GM21528 (cell line): ENCODE data around the gene BMP7.

ENCODE experiments used
- ATAC-seq: cut with Tn5 transposase; IDR thresholded peaks from one replicate; pipeline ENCODE4 v1.9.1; 2021; ENCODE audit warnings: mild to moderate bottlenecking, moderate library complexity; ENCODE audit not compliant: unreplicated experiment, low FRiP score

Gene BMP7

GRCh38 chr20:57138198-57138995 lies 128.0 kb downstream of the BMP7 start:
- ATAC-seq: no peak

DNA sequence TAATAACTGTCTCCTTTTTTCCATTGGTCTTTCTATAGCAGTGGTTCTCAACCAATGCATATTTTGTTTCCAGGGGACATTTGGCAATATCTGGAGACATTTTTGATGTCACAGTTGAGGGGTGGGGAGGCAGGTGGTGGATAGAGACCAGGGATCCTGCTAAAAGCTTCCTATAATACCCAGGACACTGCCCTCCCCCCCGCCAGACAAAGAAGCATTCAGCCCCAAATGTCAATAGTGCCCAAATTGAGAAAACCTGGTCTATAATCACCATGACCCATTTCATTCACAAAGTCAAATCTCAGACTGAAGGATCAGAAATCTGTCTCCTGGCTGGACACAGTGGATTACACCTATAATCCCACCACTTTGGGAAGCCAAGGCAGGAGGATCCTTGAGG lies 128.8 kb downstream of the BMP7 start:
- no peak for ATAC-seq

DNA sequence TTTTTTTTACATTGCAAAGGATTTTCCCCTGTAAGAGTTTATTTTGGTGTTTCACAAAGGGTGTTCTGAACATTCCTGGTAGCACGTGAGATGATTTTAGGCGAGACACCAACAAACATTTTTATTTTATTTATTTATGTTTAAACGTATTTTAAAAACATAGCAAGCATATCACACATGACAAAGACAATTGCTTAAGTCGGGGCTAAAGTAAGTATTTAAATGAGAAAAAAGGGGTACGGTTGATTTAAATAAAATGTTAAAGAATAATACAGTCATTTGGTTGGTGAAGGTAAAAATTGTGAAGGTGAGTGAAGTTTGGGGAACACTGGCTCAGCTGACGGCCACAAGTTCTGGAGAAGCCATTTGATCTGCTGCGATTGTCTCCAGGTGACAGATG lies 129.7 kb downstream of the BMP7 start:
- no peak for ATAC-seq

- no peak for ATAC-seq
These were observed 130.6 kb downstream of the BMP7 start for GRCh38 chr20:57135875-57136274.

- no peak for ATAC-seq
These were observed 131.6 kb downstream of the BMP7 start for GRCh38 chr20:57134804-57135203.

GRCh38 chr20:57133926-57134650 lies 132.4 kb downstream of the BMP7 start:
- ATAC-seq: no peak

DNA sequence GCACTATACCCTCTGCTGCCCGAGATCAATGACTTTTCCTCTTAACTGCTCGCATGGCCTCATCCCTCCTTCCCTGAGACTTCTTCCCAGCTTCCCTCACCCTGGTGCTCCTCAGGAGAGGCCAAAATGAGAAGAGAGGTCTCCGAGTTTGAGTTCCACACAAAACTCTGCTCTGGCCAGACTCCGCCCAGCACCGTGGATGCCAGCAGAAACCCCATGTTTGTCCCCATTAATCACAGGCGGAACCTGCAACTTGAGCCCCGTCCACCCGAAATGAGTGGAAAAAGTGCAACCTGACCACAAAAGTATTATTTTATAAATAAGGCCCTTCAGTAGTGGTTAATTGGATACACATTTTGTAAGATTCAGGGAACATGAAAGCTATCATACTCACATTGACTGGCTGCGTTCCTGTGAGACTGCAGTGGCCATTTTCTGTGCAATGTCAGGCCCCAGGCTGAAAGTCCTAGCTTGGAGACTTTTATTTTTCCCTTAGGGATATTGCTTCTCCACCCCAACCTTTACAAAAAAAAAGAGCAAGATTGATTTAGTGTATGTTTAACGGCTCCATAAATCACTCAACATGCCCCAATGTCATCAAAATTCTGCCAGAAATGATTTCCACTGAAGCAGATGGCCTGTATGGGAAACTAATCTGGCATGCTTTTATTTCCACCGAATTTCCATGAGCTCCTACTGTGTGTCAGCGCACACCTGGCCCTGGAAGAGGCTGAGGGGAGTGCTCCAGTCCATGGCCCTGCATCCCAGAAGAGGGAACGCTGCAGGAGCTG lies 134.6 kb downstream of the BMP7 start:
- ATAC-seq: no peak

DNA sequence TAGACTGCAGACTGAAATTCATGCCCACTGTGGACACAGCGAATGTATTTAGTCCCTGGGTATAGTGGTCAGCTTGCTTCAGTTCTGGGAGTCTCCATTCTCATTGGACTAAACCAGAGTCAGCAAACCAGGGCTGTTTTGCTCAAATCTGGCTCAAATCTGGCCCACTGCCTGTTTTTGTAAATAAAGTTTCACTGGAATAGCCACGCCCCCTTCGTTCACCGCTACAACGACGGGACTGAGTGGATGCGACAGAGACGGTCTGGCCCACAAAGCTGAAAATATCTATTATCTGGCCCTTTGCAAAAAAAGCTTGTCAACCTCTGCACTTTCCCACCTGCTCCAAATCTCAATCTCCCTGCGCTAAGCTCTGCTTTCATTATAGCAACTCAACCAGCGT lies 135.4 kb downstream of the BMP7 start:
- ATAC-seq: no peak

GRCh38 chr20:57130160-57130772 lies 136.2 kb downstream of the BMP7 start:
- ATAC-seq: no peak

DNA sequence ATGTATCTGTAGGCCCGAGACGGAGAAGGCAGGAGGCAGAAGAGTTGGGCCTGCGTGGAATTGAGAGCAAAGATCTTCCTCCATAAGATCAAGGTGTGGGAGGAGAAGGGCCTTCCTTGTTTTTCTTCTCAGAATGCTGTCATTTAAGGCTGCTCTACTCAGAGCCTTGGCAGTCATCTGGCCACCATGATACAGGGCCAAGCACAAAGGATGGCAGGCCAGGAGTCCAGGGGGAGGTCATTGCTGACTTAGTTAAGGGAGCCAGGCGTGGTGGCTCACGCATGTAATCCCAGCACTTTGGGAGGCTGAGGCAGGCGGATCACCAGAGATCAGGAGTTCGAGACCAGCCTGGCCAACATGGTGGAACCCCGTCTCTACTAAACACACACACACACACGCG lies 137.1 kb downstream of the BMP7 start:
- ATAC-seq: no peak

GRCh38 chr20:57128044-57128757 lies 138.2 kb downstream of the BMP7 start:
- no peak for ATAC-seq

DNA sequence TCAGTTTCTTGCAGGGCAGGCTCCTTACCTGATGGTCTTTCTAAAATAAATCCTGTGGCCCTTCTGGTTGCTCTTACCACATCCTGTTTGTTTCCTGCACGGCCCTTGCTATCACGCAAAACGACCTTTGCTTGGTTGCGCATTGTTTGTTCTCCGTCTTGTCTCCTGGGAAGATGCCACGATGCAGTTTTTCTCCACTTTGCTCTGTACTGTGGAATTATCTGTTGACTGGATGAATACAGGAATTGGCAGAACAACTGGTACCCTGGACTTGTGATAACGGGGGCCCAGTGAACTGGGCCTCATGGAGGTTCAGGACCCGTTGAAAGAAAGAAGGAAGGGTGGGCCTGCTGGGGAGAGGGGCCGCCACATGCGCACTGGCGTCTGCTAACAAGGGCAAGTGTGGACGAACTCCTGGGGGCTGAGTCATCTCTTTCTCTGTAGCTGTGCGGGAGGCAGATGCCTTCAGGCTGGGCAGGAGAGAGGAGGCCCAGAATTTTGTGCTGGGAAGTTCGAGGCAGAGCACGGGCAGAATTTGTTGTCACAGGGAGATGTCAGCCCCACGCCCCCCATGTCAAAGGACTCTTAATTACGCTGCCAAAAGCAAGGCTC lies 139.9 kb downstream of the BMP7 start:
- ATAC-seq: no peak

GRCh38 chr20:57124800-57125517 lies 141.5 kb downstream of the BMP7 start:
- ATAC-seq: no peak

DNA sequence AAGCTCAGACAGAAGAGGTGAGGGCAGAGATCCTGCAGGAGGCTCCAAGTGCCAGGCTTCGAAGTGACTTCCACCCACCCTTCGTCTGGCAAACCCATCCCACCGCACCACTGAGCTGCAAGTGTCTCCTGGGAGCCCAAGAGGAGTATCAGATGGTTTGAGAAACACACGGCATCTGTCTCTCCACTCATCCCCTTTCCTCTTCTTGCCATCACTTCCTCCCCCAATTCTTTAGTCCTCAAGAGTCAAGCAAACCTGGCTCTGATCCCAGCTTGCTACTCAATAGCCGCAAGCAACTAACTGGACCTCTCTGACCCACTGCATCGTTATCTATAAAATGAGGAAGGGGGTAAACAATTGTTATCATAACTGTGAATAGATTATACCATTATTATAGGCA lies 142.1 kb downstream of the BMP7 start:
- no peak for ATAC-seq

DNA sequence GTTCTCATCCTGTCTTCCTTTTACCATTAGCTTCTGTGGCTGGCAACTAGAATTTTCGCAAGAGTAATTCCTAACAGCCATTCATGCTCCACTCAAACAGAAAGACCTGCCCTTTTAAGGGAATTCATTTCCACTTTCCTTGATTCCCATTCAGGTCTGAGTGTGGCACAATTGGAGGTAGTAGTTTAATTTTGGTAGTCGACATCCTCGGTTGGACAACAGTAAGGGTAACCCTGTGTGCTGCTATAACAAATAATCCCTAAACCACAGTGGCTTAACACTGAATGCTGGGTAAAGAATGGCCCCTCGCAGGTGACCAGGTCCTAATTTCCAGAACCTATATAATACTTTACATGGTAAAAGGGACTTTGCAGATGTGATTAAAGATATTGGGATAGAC lies 142.9 kb downstream of the BMP7 start:
- no peak for ATAC-seq

DNA sequence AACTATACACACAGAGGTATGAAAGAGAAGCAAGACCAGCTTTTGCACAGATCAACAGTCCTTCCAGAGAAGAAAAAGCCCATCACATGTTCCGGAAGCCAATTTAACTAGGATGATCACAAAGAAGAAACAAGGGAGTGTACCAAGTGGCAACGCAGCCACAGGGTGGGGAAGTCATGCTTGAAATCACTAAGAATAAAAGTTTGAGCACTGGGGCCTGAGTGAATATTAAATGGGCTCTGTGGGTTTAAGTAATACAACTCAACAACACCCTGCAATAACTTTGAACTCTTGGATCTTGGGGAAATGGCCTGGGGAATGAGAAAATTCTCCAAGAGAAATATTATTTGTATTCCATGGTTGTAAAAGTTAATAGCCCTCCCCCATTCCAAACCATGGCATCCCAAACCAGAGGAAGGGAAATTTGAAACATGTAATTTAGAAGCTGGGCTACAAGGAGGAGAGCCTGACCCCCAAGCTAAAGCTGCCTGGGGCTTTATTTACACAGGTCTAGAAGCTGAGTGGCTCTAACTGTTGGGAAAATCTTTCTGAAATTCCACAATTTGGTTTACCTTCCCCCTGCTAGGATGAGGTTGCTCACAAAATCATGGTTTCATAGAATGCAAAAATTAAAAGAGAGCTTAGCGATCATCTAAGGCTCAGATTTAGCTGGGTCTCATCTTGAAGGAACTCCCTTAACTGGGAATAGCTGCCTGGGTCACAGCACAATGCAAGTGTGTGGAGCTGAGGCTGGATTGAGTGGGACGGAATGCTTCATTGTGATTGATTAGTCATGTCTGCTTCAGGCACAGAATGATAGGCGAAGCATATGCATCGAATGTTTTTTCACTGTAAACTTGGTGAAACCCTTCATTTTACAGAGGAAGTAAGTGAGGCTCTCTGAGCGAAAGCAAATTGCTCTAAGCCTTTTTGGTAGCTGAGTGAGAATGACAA lies 143.6 kb downstream of the BMP7 start:
- no peak for ATAC-seq

DNA sequence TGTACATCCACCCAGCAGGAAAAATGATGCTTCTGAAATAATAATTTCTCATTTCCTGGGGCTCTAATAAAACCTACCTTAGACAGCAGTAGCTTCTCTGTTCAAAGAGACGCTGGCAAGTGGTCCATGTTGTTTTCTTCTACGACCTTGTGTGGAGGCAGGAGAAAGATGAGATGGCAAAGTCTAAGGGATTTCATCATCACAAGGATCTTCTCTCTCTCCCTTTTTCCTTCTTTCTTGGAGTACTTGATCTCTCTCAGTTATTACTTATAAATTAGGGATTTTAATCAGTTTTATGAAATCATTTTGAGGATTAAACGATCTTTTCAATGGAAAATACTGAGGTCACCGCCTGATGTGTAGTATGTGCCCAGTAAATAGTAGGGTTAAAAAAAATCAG lies 147.5 kb downstream of the BMP7 start:
- no peak for ATAC-seq
